ENCODE results near the gene EXOC4.

The EXOC4 gene

DNA sequence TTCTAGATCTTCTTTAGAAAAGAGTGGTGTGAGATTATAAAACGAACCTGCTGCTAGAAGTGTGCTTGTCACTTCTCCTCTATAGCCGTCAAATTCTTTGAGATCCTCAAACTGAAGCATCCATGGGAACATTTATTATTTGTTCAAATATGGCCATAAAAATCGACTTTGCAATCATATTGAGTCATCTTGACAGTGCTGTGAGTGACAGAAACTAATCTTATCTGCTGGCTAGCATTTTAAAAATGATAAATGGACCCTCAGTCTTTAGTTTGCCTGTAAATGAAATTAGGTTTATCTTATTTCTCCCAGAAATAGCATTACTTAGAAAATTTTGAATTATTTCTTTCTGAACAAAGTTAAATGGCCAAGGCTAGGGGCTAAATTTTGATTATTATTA lies 290.8 kb downstream of the EXOC4 start:
- no peak for DNase-seq

DNA sequence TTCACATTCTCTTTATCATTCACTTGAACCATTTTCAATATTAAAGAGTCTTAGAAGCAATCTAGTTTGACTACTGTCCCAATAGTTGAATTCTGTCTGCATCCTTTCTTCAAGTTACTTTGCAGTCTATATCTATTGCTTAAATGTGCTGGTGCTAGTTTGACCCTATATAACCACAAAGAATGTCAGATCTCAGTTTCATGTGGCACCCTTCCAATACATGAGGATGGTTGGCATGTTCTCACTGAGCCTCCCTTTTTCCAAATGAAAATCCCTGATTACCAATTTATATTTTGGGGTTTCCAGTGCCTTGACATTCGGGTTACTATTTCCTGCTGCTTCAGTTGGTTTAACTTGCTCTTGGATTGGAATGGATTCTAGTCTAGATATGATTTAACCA lies 292.7 kb downstream of the EXOC4 start:
- DNase-seq = no peak

DNA sequence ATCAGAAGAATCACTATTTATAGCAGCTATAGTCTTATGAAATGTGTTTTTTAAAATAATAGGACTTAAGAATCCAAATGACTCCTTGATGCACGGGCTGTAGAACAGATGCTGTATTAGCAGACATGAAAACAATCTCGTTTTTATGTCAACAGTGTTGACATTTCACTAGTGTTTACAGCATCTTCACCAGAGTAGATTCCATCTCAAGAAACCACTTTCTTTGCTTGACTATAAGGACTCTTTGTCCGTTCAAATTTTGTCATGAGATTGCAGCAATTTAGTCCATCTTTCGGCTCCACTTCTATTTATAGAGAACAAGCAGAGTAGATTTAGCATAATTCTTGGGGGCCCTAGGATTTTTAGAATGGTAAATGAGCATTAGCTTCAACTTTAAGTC lies 295.1 kb downstream of the EXOC4 start:
- DNase-seq = no peak

DNA sequence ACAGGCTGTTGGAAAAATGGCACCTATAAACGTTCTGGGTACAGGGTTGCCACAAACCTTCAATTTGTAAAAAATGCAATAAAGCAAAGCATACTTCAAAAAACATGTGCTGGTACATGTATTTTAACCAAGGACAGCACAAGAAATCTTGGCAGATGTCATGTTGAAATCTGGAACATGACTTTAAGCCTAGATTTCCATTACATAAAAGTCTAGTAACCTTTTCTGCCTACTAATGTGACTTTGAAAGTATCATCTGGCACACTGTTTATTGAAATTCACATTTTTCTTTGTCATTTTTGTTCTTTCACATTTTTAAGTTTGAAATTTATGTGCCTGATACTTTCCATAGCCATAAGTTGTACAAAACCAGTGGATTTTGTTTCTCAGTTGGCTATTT lies 296.8 kb downstream of the EXOC4 start:
- no peak for DNase-seq

DNA sequence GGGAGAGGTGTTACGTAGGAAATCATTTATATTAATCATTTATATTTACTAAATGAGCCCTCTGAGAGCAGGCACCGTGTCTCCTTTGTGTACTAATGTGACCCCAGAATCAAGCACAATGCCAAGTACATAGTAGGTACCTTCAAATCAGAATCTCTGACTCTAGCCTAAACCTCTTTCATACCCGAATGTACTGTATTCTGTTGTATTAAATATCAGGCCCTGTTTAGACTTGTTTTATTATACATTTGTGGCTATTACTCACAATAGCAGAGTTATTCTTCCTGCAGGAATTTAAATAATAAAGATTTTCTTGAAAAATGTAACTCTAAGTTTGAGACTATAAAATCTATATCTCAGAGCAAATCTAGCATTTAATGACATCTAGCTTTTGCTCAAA lies 297.3 kb downstream of the EXOC4 start:
- DNase-seq = no peak

DNA sequence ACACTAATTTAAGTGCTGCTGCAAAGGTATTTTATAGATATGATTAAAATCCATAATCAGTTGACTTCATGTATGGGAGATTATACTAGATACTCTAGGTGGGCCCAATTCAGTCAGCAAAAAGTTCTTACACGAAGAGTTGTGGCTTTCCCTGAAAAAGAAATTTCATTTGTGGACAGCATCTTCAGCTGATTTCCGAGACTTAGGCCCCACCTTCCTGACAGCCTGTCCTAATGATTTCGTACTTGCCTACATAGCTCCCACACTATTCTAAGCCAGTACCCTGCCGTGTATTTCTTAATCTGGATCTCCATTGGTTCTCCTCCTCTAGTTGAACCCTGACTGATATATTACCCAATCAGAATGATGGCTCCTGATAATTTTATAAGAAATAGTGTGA lies 297.9 kb downstream of the EXOC4 start:
- DNase-seq = no peak

DNA sequence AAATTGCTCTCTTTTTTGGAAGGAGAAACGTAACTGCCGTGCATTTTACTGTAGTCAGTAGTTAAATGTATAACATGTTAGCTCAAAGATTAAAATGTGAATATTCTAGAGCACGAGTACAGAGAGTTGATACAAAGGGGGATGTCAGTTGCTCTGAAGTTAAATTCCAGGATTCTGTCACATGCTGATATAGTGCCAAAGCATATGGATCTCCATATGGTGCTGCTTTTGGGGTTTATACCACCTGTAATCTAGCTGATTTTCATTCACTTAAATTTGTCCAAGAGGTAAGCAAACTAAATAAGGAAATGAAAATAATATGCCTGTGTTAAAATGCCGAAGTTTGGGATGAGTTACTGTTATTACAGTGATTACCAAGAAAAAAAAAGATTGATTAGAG lies 298.6 kb downstream of the EXOC4 start:
- DNase-seq = no peak

DNA sequence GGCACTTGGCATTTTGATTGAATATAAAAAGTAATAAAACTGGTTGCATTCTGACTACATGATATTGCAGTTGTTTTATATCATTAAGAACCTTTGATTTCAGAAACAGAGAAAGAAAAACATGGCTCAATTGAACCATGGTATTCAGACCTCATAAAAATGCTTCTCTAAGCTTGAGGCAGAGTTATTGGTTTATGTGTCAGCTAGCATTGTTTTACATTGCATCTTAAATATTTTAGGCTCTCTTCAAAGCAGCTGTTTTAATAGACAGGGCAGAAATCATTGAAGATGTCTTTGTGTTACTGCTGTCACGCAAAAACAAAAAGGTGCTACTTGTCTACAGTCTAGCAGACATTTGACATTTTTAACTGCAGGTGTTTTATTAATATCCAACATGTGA lies 299.2 kb downstream of the EXOC4 start:
- DNase-seq = no peak

DNA sequence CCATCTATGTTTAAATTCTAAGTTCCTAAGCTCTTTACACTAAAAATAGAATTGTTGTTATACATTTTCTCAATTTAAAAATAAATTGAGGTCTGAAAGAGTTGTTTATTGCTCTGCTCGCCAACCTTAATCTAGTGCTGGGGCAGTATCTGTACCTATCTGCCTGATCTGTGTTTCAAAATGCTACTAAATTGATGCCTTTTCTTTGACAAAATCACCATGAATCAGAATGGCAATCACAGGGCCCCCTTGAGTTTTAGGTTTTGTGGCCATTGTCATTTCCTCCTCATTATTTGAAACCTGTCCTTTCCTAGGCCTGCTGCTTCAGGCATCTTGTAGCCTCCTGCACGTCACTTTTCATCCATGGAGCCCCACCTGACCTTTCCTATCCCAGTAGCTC lies 301.5 kb downstream of the EXOC4 start:
- DNase-seq = no peak

DNA sequence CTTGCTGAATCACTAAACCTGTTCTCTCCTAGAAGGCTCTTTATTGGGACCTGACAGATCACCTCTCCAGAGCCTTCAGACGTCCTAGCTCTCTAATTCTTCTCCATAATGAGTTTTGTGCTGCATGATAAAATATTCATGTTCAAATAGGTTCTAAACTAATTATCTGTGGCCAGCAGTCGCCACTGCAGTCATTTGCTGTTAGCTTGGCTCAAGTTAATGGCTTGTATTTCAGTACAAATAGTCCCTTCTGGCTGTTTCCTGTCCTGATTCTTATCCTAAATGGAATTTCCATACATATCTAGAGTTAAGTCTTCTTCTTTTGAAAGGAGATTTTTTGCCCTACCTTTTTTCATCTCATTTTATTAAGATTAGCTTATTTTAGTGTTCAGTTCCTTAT lies 303.2 kb downstream of the EXOC4 start:
- no peak for DNase-seq

DNA sequence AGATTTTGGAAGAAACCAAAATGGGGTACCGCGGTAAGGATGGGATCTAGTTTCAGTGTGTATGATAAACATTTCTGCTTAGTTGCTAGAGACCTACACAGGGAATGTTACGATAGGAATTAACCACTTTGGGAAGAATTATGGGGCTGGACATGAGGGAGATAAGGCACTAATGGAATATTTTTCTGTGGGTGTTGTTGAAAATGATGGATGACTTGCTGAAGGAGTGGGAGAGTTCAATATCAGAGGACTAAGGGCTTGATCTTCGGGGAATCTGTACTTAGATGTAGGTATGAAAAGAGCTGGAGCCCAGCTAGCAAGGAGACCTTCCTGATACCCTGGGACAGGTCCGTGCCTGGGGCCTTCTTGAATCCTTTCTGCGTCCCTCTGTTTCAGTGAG lies 303.7 kb downstream of the EXOC4 start:
- DNase-seq = no peak

DNA sequence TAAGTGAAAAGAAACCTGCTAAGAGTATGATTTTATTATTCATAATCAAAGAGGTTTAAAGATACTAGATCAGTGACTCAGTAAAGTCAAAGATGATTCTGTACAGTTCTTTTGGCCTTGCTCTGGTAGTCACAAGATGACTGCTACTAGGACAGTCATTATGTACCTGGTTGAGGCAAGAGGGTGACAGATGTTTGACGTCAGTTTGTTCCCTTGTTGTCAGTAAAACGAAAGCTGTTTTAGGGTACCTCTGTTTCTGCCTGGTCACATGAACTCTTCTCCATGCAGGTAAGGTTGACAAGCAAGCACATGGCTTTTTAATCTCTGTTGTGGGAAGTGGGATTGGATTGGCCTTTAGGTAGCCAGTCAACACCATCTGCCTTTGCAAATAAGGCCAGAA lies 308.0 kb downstream of the EXOC4 start:
- no peak for DNase-seq

DNA sequence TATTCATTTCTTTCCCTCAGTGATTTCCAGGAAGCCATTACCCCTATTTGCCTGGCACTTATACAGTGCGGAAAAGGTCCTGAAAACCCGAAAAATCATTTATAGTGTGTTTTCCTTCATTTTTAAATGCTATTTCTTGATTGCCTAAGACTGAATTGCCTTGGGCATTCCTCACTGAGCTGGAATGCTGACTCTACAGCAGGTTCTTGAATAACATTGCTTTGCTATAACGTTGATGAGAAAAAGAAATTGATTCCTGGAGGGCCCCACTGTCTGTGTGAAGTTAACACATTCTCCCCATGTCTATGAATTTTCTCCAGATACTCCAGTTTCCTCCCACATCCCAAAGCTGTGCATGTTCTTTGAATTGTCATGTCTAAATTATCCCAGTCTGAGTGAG lies 308.5 kb downstream of the EXOC4 start:
- DNase-seq = no peak

DNA sequence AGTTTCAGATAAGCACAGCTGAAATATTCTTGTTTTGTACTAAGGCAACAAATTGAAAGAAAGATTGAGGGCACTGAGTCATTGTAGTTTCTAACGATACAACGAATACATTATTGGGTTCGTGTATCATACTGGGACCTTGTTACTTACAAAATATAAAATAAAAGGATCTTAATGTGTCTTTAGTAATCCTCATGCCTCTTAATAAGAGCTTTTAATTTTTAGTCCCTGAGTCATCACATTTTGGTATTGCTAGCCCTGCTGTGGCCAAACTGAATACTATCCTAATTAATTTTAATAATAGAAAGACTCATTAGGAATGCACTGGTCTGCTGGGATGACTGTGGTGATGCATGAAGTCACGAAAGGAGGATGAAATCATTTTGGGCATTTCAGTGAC lies 309.7 kb downstream of the EXOC4 start:
- DNase-seq = no peak

DNA sequence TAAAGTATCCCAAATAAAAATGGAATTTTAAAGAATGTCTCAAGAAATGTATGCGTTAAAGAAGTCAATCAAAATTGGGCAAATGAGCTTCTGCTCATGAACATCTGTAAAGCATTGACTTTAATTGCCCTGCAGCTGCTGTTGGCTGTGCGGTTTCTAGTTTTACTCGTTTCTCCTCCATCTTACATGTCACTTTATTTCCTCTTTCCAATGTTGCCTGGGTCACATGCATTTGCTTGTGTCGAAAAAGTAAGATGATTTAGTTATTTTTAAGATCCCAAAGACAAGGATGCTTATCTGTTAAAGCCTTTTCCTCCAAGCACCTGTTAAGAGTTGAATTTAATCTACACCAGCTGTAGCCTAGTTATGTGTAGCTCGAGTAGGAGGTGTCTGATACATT lies 310.4 kb downstream of the EXOC4 start:
- no peak for DNase-seq

DNA sequence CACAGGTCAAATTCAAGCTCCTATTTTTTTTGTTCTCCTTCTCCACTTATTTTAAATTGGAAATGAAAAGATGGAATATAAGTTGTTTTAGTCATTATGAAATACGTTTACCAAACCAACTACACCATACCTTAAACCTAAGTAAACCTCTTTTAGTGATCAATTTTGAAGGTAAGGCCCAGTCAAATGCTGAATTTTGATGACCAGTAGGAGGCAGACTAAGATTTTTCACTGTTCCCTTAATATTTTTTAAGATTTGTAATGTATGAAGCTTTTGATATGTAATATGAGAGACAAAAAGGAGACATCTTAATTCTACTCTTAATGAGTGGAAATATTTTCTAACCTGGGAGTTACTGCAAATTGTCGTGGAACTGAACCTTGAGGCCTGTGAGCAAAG lies 311.6 kb downstream of the EXOC4 start:
- DNase-seq = no peak

DNA sequence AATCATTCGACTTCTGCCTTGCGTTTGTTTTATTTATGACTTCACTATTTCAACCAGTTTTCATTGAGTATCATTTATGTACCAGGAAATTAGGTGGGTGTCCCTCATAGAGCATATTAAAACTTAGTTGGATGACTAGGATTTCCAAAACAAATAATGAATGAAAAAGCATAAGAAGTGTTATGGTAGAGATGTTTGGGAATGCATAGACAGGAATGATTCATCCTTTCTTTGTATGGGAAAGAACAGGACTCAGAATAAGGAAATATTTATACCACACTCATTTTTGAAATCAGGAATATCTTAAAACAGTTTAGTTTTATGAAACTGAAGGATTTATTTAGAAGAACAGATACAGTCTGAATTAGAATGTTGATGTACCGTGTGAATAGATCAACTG lies 315.7 kb downstream of the EXOC4 start:
- DNase-seq = no peak

DNA sequence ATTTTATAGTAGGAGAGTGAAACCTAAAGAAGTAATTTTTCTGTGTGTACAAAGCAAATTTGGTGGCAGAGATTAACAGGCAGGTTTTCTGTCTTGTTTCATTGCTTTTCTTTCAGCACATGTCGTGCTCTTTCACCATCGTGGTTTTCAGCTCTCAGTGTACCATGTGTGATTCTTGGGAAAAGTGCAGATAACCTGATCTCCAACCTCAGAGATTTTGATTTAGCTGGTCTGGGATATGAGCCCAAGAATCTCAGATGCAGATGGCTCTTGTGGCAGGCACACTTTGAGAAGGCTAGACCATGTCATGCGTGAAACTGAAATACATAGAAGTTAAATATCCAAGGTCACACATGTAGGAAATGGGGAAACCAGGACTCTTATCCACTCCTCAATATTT lies 317.4 kb downstream of the EXOC4 start:
- no peak for DNase-seq

DNA sequence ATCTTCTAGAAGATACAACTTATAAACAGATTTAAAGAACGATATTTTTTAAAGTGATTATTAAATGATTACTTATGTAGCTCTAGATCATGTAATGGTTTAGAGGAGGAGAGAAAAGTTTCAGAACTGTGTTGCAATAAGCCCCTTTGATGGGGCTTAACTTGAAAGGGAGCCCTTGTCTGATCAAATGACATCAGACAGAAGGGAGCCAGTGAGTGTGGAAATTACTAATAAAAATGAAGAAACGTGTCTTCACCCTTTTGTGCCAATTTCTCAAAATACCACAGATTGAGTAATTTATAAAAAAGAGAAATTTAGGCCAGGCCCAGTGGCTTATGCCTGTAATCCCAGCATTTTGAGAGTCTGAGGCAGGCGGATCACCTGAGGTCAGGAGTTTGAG lies 318.2 kb downstream of the EXOC4 start:
- no peak for DNase-seq

DNA sequence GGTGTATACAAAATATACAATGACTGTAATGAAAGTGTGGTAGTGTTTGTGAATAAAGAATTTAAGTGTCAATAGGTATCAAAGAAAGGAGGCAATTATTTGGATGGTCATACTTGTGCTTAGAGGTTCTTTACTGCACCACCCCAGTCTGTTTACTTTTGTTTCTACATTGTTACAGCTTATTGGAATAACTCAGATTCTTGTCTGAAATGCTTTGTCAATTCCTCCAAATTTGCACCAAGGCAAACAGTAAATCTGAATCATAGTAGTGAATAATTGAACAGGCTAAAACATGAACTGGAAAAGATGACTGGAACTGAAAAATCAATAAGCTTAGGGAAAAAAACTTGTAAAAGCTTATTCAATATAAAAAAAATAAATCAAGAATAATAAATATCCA lies 319.2 kb downstream of the EXOC4 start:
- DNase-seq = no peak

DNA sequence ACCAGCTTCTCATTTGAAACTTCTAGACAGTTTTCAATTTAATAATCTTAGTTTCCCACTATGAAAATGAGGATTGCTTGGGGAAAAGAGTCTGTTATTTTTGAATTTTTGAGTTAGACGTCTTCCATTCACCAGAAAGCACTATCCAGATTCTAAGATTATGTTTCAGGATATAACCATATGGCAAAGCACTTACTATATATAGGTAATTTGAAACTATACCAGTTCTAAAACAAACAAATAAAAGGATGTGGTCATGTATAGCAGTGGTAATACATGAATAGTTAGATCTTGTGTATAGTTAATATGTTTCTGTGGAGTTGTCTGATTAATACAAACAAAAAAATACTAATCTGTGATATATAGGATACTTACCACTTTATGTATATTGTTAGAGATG lies 320.0 kb downstream of the EXOC4 start:
- no peak for DNase-seq

DNA sequence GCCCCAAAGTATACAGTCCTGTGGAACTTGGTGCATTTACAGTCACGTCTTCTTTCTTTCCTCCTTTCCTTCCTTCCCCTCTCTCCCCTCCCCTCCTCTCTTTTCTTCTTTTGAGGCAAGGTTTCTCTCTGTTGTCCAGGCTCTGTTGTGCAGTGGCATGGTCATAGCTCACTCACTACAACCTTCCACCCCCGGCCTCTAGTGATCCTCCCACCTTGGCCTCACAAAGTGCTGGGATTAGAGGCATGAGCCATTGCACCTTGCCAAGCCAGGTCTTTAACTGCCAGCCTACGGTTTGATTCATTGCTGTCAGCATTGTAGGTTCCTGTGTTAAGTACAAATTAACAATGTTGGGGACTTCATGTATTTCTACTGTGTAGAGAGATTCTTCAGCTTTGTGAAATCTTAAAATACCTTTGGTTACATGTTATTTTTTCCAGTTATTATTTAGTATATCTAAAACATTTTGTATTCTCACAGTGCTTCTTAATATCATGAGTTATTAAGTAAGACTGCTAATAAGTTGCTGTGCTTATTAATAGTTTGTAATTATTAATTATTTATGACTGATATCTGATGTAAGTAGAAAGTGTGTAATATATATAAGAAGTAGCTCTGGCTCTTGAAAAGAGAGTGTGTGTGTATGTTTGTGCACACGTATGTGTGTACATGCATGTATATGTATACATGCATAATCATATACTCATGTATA lies 320.8 kb downstream of the EXOC4 start:
- DNase-seq = no peak

DNA sequence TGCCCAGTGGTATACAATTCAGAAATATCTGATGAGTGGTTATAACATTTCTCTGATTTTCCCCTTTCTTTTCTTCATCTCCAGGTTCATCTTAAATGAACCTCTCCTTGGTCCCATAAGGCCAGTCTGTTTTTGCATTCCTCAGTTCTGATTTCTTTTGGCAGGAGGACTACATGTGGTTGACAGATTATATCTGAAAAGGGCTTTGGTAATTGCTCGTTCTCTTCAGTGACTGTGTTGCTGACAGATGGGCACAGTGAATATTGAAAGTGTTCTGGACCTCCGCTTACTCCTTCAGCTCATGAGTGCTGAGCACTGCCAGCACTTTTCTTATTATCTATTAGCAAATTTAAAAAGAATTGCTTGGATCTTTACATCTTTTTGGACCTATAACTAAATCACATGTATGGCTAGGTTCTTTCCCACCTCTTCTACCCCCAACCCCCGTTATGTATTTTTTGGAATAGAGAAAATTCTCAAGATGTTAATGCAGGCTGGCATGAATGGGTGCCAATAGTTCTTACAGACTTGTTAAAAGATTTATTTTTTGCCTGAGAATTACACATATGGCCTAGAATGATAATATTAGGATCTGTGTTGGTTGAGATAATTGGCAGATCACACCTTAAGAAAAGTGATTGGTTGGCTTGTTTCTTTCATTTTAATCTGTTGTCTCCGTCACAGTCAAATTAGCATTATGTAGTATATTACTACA lies 323.0 kb downstream of the EXOC4 start:
- no peak for DNase-seq

DNA sequence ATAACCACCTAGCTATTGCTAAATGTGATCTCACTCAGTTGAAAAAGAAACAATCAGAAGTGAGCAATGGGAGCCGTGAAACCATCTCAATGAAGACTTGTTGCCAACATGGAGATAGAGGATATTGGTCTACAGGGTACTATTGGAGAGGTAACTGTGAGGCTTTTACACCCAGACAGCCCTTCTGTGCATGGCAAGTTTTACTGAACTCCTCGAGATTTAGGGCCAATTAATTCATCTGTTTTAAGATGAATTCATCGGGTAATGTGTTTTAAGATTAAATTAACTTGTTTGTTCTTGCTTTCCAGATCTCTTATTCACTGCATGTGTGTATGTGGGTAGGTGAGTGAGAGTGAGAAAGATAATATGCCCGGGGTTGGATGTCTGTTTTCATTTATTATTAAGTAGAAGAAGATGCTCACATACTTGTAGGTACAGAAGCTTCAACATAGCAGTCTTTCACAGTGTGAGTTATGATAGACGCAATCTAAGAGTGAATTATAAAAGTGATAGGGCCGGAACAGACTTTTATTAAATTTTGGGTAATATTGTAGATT lies 323.8 kb downstream of the EXOC4 start:
- DNase-seq = no peak

Data from activated effector memory CD4-positive, alpha-beta T cell treated with Interleukin-2 at 50 U/mL for 16 hours (primary cell).